Measurements from ENCODE around the gene CTBP1. TPM values are rescaled to one million over a fixed set of nuclear protein-coding genes. Genes with fewer than 3 reads are reported as not detected.
A peak's percentile ranks its signal among the peaks of the same experiment; 100 is the strongest.

CTBP1 gene
- total RNA-seq, 2 experiments from 2014 or later = 214 to 217 TPM

DNA sequence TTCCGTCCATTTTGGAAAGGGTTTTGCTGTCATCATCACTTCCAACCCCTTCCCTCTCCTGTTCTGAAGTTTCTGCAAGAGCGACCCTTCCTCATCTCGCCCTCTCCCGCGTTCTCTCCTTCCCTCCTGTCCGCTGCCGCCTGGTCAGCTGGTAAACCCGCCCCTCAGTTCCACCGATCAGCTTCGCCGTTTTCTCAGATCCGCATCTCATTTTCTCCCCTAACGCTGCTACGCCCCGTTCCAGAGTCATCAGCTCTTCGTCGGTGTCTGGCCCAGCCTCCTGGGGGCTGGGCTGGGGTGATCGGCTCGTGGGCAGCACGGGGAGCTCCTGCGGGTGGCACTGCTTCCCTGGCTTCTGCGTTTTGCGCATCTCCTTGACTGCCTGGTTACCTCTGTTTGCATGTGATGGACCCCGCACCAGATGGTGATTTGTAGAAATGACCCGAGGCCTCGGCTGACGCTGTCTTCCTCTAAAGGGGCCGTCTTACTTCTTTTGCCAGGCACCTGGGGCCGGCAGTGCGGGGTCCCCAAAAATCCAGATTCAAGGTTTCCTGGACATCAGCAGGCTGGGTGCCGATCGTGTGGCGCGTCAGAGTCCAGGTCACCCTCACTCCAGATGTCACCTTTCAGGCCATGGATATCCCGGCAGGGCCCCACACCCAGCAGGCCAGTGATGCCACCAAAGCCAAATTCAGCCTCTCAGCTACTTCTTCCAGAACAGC is 13.4 kb downstream of the CTBP1 start:
- no peaks in the 10 kb centered on the region for H3K9me3 Mint-ChIP-seq (ENCODE audit: insufficient read depth)

DNA sequence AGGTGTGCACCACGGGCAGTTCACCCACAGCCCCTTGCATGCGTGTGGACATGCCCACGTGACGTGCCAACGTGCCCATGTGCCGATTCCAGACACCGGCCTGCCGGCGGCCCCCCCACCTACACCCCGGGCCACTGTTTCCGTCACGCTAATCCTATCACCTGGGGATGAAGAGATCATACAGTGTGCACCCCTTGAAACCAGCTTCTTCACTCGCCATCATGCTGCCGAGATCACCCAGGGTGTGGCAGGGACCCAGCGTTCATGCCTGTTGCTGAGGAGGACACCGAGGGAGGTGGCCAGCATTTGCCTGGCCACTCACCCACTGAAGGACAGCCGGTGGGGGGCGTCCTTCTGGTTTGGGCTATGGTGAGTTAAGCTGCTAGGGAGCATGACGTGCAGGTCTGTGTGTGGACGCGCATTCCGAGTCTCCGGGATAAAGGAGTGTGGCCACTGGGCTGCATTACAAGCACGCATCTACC is 14.1 kb downstream of the CTBP1 start:
- POLR2A ChIA-PET = no interaction called here
- CTCF ChIA-PET = interaction anchor here (1.2 kb wide), 1 partner anchor 97 kb away, joined by 3 read pairs; no protein-coding TSS in a partner anchor
- no peak for DNase-seq
- ATAC-seq = no peak
- no peak overlapping the region for H3K4me3 Mint-ChIP-seq
- no peaks in the 10 kb centered on the region for H3K4me1 Mint-ChIP-seq (ENCODE audit: low read depth)
- peaks cover 58% of the 10 kb centered on the region for H3K36me3 Mint-ChIP-seq (ENCODE audit: low read depth)
- H3K27ac Mint-ChIP-seq = peak overlapping the region; percentile 10
- no peaks in the 10 kb centered on the region for H3K27me3 Mint-ChIP-seq (ENCODE audit: low read depth)
- no peaks in the 10 kb centered on the region for H3K9me3 Mint-ChIP-seq (ENCODE audit: insufficient read depth)

More for the DNA sequence above, 13.4 kb downstream of the CTBP1 start:
- POLR2A ChIA-PET = no interaction called here
- CTCF ChIA-PET = no interaction called here
- no peak overlapping the region for H3K27ac Mint-ChIP-seq
- no peaks in the 10 kb centered on the region for H3K27me3 Mint-ChIP-seq (ENCODE audit: low read depth)
- DNase-seq = no peak
- no peaks in the 10 kb centered on the region for H3K4me1 Mint-ChIP-seq (ENCODE audit: low read depth)
- no peak overlapping the region for H3K4me3 Mint-ChIP-seq
- H3K36me3 Mint-ChIP-seq (ENCODE audit: low read depth) = peaks cover 53% of the 10 kb centered on the region
- no peak for ATAC-seq

DNA sequence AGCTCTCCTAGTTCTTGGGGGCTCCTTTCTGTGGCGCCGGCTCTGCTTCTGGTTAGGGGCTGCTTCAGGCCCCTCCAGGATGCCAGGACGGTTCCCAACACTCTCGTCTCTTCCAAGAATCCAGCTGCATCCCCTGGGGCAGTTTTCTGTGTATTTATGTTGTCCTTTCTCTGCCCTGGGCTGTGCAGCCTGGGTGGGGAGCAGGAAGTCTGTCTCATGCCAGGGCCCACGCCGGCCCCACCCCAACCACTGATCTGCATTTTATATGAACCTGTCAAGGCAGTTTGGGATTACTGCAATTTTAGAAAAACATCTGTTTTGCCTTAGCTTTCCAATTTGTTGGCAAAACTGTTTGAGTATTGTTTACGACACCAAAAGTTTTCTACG is 14.6 kb downstream of the CTBP1 start:
- Mint-ChIP-seq H3K36me3 (ENCODE audit: low read depth) (peaks cover 58% of the 10 kb centered on the region), H3K27ac (peak overlapping the region; percentile 30), H3K4me1 (ENCODE audit: low read depth) (no peaks in the 10 kb centered on the region), H3K27me3 (ENCODE audit: low read depth) (no peaks in the 10 kb centered on the region), H3K9me3 (ENCODE audit: insufficient read depth) (no peaks in the 10 kb centered on the region), H3K4me3 (no peak overlapping the region)
- POLR2A ChIA-PET = interaction anchor here (1.5 kb wide), 1 partner anchor 33 kb away, joined by 4 read pairs; no protein-coding TSS in a partner anchor
- ATAC-seq = no peak
- DNase-seq = no peak
- CTCF ChIA-PET = interaction anchor here (1.2 kb wide), 1 partner anchor 97 kb away, joined by 3 read pairs; no protein-coding TSS in a partner anchor

DNA sequence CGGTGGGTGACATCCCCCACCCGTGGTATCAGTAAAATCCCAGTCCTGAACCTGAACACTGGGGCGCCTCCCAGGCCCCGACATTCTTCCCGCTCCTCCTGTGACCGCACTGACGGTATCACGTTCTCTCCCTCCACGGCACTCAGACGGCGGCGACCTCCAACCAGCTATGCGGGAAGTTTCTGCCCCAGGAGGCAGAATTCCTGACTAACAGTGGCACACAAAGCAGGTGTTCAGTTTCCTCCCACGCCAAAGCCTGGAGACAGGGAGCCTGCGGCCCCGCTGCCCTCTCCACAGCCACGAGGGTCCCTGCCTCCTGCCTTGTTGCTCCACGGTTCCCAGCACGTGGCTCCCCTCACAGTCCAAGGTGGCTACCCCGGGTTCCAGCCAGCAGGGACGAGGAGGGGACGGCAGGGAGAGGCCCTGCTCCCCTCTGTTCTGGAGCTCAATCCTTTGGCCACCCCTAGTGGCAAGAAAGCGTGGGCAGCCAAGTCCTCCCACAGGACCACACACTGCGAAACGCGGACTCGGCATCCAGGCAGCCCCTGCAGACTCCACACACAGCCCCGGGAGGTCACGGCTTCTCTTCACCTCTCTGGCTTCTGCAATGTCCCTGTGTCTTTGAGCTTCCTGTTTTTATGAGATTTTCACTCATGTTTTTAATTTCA is 15.2 kb downstream of the CTBP1 start:
- ChIA-PET POLR2A (interaction anchor here (1.5 kb wide), 1 partner anchor 32 kb away, joined by 4 read pairs; no protein-coding TSS in a partner anchor), CTCF (interaction anchor here (1.2 kb wide), 1 partner anchor 96 kb away, joined by 3 read pairs; no protein-coding TSS in a partner anchor)
- ATAC-seq (no peak), DNase-seq (no peak)
- Mint-ChIP-seq H3K9me3 (ENCODE audit: insufficient read depth) (no peaks in the 10 kb centered on the region), H3K27me3 (ENCODE audit: low read depth) (no peaks in the 10 kb centered on the region), H3K4me3 (no peak overlapping the region), H3K27ac (no peak overlapping the region), H3K36me3 (ENCODE audit: low read depth) (peaks cover 57% of the 10 kb centered on the region), H3K4me1 (ENCODE audit: low read depth) (no peaks in the 10 kb centered on the region)

DNA sequence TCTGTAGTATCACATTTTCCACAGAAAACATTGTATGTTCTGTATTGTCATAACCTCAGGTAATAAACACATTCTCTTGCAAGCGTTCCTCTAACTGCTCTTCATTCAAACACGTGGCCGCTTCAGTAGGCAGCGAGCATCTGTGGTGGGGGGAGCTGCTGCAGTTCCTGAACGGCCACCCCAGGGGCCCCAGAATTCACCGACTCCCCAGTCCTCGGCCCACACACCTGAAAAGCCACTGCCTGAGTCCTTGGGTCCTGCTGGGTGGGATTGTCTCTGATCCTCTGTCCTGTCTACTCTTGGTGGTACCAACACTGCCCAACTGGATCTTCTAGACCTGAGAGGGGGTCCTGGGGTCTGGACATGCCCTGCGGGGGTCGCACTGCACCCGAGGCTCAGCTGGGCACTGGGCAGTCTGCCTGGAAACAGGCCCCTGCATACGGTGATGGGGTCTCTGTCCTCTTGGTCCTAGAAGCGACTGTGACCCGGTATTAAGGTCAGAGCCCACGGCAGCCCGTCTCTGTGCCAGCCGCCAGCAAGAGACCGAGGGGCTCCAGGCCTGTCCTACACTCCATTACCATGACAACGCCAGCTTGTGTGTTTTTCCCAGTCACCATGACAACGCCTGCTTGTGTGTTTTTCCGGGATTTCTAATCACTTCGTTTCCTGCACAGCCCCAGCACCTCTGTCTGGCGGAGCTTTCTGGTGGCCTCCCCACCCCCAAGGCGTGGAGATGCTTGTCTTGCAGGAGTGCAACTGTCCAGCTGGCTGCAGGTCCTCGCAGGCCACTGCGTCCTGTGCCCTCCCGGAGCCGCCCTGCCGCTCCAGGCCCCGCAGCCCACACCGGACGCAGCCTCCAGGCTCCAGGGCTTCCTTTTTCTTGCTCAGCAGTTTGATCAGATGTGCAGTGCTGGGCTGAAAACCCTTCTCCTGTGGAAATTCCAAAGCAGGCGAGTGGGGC is 16.0 kb downstream of the CTBP1 start:
- ChIA-PET CTCF (no interaction called here), POLR2A (interaction anchor here (1.5 kb wide), 1 partner anchor 31 kb away, joined by 4 read pairs; no protein-coding TSS in a partner anchor)
- Mint-ChIP-seq H3K4me3 (no peak overlapping the region), H3K36me3 (ENCODE audit: low read depth) (peaks cover 51% of the 10 kb centered on the region), H3K27ac (no peak overlapping the region), H3K4me1 (ENCODE audit: low read depth) (peaks cover 1% of the 10 kb centered on the region), H3K27me3 (ENCODE audit: low read depth) (no peaks in the 10 kb centered on the region), H3K9me3 (ENCODE audit: insufficient read depth) (no peaks in the 10 kb centered on the region)
- DNase-seq = no peak
- no peak for ATAC-seq

DNA sequence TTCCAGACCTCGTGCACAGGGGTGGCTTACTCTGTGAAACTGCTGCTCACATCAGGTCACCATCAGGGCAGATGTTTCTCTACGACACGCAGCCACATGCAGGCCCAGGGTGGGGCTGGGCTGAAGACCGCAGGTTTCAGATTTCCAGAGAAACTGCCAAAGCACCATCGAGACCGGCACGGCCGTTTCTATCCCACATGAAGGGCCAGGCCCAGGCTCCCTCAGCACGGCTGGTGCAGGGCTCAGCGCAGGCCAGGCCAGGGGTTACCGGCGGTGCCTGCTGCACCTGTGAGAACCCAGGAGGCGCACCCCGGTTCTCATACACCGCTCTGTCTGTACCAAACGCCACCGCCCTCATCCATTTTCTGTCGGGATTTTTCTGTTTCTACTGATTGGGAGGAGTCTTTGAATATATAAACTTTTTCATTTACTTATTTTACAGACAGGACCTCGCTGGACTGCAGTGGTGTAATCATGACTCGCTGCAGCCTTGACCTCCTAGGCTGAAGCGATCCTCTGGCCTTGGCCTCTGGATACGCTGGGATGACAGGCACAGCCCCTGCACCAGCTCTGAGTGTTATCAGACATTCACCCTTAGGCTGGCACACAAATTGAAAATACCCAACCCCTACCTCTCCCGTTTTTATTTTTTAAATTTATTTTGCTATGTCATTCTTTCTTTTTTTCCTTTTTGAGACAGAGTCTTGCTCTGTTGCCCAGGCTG is 17.1 kb downstream of the CTBP1 start:
- CTCF ChIA-PET = no interaction called here
- DNase-seq (no peak), ATAC-seq (no peak)
- Mint-ChIP-seq H3K9me3 (ENCODE audit: insufficient read depth) (no peaks in the 10 kb centered on the region), H3K27ac (peak overlapping the region; percentile 39), H3K27me3 (ENCODE audit: low read depth) (no peaks in the 10 kb centered on the region), H3K4me3 (no peak overlapping the region), H3K4me1 (ENCODE audit: low read depth) (peaks cover 7% of the 10 kb centered on the region), H3K36me3 (ENCODE audit: low read depth) (peaks cover 62% of the 10 kb centered on the region)
- POLR2A ChIA-PET = interaction anchor here (0.7 kb wide), 1 partner anchor 22 kb away, joined by 3 read pairs; no protein-coding TSS in a partner anchor

DNA sequence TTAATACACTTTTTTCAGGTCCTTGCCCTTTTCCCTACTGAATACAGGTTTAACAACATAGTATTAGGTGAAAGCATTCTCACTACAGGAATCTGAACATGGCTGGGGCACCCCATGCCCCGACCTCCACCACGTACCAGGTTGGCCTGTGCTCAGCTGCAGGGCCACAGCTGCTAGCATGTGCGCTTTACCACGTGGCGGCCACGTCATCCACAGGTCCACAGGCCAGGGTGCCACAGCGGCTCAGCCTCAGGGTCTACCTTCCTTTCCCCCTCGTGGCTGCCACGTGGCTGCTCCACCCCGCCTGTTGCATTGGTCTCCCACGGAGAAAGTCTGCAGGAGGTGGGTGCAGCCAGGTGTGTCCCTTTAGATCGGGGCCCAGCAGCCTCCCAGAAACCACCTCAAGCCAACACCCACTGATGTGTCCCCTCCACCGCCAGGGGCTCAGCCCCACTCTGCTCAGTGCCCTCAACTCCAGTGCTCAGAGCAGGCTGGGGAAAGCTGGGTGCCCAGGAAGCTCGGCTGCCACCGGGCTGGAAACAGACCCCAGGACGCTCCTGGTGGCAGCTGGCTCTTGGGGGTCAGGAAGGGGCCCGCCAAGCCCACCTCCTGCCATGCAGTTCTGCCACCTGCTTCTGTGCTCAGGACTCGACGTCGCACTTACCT is 17.8 kb downstream of the CTBP1 start:
- Mint-ChIP-seq H3K9me3 (ENCODE audit: insufficient read depth) (no peaks in the 10 kb centered on the region), H3K4me1 (ENCODE audit: low read depth) (peaks cover 7% of the 10 kb centered on the region), H3K27ac (no peak overlapping the region), H3K36me3 (ENCODE audit: low read depth) (peaks cover 69% of the 10 kb centered on the region), H3K4me3 (no peak overlapping the region), H3K27me3 (ENCODE audit: low read depth) (no peaks in the 10 kb centered on the region)
- DNase-seq = no peak
- CTCF ChIA-PET = no interaction called here
- POLR2A ChIA-PET = interaction anchor here (0.7 kb wide), 1 partner anchor 22 kb away, joined by 3 read pairs; no protein-coding TSS in a partner anchor
- no peak for ATAC-seq

DNA sequence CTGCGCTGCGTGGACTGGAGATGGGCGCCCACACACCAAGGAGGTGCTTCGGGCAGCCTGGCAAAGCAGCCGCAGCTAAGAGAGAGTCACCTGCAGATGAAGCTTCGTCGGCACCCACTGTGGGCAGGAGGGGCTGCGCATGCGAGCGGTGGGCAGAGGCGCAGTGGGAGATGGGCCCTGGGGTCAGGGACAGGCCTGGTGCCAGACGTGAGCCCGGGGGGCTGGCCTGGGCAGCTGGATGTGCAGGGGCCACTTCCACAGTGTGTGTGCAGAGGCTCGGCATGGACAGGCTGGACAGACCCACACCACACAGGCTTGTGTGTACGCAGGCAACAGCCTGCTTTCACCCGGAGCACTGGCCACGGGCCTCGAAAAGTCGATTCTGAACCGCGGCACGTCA is 18.6 kb downstream of the CTBP1 start:
- Mint-ChIP-seq H3K4me1 (ENCODE audit: low read depth) (peaks cover 7% of the 10 kb centered on the region), H3K27ac (no peak overlapping the region), H3K36me3 (ENCODE audit: low read depth) (peaks cover 66% of the 10 kb centered on the region), H3K9me3 (ENCODE audit: insufficient read depth) (no peaks in the 10 kb centered on the region), H3K27me3 (ENCODE audit: low read depth) (no peaks in the 10 kb centered on the region), H3K4me3 (no peak overlapping the region)
- ATAC-seq (no peak), DNase-seq (no peak)
- POLR2A ChIA-PET = no interaction called here
- CTCF ChIA-PET = no interaction called here

DNA sequence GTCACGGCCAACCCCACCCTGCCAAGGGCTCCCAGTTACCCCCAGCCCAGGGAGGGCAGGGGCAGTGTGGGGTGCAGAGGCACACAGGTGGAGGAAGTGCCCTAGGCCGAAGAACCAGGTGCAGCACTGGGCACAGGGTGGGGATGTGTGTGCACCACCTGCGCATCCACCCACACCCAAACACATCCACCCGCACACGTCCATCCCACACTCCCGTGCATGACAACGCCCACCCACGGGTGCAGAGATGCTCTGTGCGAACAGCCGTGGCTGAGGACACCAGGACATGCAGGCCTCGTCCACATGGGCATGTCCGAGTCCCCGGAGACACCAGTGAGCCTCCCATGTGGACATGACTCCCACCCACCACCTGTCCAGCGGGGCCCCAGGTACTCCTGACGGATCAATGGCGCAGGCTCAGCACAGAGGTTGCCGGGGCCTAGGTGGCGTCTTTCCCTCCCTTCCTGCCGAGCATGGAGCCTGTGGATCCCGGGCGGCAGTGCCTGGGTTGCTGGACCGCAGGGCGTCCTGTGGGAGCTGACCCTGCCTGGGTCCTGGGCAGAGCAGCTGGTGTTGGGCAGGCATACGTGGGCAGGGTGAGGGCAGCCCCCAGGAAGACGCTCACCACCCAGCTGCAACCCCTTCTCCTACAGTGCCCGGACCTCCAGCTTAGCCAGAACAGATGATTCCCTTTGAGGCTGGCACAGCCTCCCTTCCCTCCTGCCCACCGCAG is 19.6 kb downstream of the CTBP1 start:
- ATAC-seq = no peak
- H3K9me3 Mint-ChIP-seq (ENCODE audit: insufficient read depth) = no peaks in the 10 kb centered on the region
- H3K36me3 Mint-ChIP-seq (ENCODE audit: low read depth) = peaks cover 65% of the 10 kb centered on the region
- H3K27me3 Mint-ChIP-seq (ENCODE audit: low read depth) = no peaks in the 10 kb centered on the region
- POLR2A ChIA-PET = no interaction called here
- CTCF ChIA-PET = no interaction called here
- H3K4me3 Mint-ChIP-seq = no peak overlapping the region
- DNase-seq = no peak
- peaks cover 7% of the 10 kb centered on the region for H3K4me1 Mint-ChIP-seq (ENCODE audit: low read depth)
- no peak overlapping the region for H3K27ac Mint-ChIP-seq

DNA sequence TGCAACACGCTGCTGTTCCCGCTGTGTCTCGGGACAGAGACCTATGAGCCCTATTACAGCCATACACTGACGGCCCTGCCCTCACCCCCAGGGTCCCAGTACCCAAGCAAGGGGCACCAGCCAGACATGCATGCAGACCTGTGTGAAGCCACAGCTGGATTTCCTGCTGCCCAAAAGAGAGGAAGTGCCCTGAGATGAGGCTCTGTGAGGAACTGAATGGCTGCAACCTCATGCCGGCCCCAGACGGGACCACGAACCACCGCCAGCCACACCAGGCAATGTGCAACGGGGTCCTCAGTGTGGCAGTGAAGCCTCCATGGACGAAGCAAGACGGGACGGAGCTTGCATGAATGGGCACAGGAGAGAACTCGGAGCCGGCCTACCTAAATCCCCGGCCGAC is 21.1 kb downstream of the CTBP1 start:
- ChIA-PET POLR2A (no interaction called here), CTCF (no interaction called here)
- H3K27ac Mint-ChIP-seq = no peak overlapping the region
- no peaks in the 10 kb centered on the region for H3K27me3 Mint-ChIP-seq (ENCODE audit: low read depth)
- DNase-seq (no peak), ATAC-seq (no peak)
- H3K9me3 Mint-ChIP-seq (ENCODE audit: insufficient read depth) = no peaks in the 10 kb centered on the region
- H3K4me3 Mint-ChIP-seq = no peak overlapping the region
- peaks cover 64% of the 10 kb centered on the region for H3K36me3 Mint-ChIP-seq (ENCODE audit: low read depth)
- peaks cover 7% of the 10 kb centered on the region for H3K4me1 Mint-ChIP-seq (ENCODE audit: low read depth)

Data from activated CD8-positive, alpha-beta T cell treated with anti-CD3 and anti-CD28 coated beads, Interleukin-2, amount 10 ng/mL, durations not matched to agents 7 days and 5 days (primary cell).